RWPE2 (cell line): ENCODE data around the gene TPM4.

Source experiments
- ATAC-seq: fragments of 200-7000 bp; cut with Tn5 transposase; 3 replicates; pipeline ENCODE4 v1.9.1; 2021; ENCODE audit warnings: low read depth
- DNase-seq: peaks from one replicate; pipeline ENCODE4 v3.0.0-alpha.2; 2020; ENCODE audit warnings: low spot score
- H3K27ac ChIP-seq: fragments of 450-650 bp; 2 replicates; pipeline ENCODE4 v1.5.1; 2017; ENCODE audit warnings: mild to moderate bottlenecking; ENCODE audit not compliant: poor library complexity, severe bottlenecking
- H3K27me3 ChIP-seq: fragments of 250-450 bp; sonication (Bioruptor Pico); 2 replicates; pipeline ENCODE4 v1.5.1; 2021; ENCODE audit warnings: mild to moderate bottlenecking, moderate library complexity; ENCODE audit not compliant: insufficient read depth, poor library complexity, severe bottlenecking
- H3K36me3 ChIP-seq: fragments of 250-450 bp; sonication (Bioruptor Pico); 2 replicates; pipeline ENCODE4 v1.5.1; 2020; ENCODE audit warnings: low read depth, mild to moderate bottlenecking, moderate library complexity
- H3K4me1 ChIP-seq: fragments of 250-450 bp; sonication (Bioruptor Pico); 2 replicates; pipeline ENCODE4 v1.5.1; 2021; ENCODE audit warnings: mild to moderate bottlenecking, moderate library complexity; ENCODE audit not compliant: insufficient read depth, poor library complexity, severe bottlenecking
- H3K4me3 ChIP-seq: fragments of 250-450 bp; sonication (Bioruptor Pico); 2 replicates; pipeline ENCODE4 v1.5.1; 2021; ENCODE audit warnings: mild to moderate bottlenecking, moderate library complexity; ENCODE audit not compliant: severe bottlenecking
- H3K9me3 ChIP-seq: fragments of 250-450 bp; sonication (Bioruptor Pico); 2 replicates; pipeline ENCODE4 v1.5.1; 2021; ENCODE audit warnings: mild to moderate bottlenecking, moderate library complexity; ENCODE audit not compliant: severe bottlenecking
- TF ChIP-seq, protein P1 (sequence below): fragments of 450-650 bp; IDR thresholded peaks from one replicate; pipeline ENCODE4 v1.5.1; 2017; ENCODE audit warnings: mild to moderate bottlenecking, moderate library complexity; ENCODE audit not compliant: poor library complexity, severe bottlenecking

TPM4 gene

GRCh38 chr19:16066611-16067104 lies 9.6 kb upstream of the TPM4 start:
- H3K27ac ChIP-seq: peak overlapping the region; percentile 84
- DNase-seq: no peak
- H3K27me3 ChIP-seq: no peaks in the 10 kb centered on the region
- ATAC-seq: peak; percentile 22; the same call in 2 of the 3 replicates
- no peaks in the 10 kb centered on the region for H3K9me3 ChIP-seq
- H3K4me3 ChIP-seq: peak overlapping the region; percentile 79
- peaks cover 14% of the 10 kb centered on the region for H3K36me3 ChIP-seq
- TF ChIP-seq, protein P1, sequence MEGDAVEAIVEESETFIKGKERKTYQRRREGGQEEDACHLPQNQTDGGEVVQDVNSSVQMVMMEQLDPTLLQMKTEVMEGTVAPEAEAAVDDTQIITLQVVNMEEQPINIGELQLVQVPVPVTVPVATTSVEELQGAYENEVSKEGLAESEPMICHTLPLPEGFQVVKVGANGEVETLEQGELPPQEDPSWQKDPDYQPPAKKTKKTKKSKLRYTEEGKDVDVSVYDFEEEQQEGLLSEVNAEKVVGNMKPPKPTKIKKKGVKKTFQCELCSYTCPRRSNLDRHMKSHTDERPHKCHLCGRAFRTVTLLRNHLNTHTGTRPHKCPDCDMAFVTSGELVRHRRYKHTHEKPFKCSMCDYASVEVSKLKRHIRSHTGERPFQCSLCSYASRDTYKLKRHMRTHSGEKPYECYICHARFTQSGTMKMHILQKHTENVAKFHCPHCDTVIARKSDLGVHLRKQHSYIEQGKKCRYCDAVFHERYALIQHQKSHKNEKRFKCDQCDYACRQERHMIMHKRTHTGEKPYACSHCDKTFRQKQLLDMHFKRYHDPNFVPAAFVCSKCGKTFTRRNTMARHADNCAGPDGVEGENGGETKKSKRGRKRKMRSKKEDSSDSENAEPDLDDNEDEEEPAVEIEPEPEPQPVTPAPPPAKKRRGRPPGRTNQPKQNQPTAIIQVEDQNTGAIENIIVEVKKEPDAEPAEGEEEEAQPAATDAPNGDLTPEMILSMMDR: peak; percentile 29
- H3K4me1 ChIP-seq: peaks cover 18% of the 10 kb centered on the region

DNA sequence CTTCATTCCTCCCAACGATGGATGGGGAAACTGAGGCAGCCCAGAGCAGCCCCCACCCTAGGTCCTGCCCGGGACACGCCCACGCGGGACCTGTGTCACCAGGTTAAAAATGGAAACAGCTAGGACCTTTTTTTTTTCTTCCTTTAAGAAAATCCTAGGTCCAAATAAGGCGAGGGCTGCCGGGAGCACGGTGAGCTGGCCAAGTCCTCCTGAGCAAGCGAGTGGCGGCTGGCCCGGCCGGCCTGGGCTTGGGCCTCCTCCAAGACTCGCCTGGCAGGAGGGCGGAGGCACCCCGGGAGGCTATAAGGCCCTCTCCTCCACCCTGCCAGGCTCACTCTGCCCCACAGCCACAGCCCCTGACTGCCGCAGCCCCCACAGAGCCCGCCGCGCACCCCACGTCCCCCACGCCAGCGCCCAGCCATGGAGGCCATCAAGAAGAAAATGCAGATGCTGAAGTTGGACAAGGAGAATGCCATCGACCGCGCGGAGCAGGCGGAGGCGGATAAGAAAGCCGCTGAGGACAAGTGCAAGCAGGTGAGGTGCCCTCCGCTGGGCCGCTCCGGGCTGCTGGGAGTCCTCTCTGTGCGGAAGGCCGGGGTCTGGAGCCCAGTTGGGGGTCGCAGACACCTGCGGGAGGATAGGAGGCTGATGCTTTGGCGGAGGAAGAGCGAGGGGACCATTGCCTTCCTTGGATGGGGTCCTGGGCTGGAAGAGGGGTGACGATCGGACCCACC lies 8.9 kb upstream of the TPM4 start:
- DNase-seq: peak; percentile 93
- H3K36me3 ChIP-seq: peaks cover 19% of the 10 kb centered on the region
- H3K4me1 ChIP-seq: peaks cover 18% of the 10 kb centered on the region
- peak; percentile 59 for ATAC-seq
- peak overlapping the region; percentile 79 for H3K4me3 ChIP-seq
- peak overlapping the region; percentile 84 for H3K27ac ChIP-seq
- no peaks in the 10 kb centered on the region for H3K9me3 ChIP-seq
- H3K27me3 ChIP-seq: no peaks in the 10 kb centered on the region
- TF ChIP-seq, protein P1: no peak

DNA sequence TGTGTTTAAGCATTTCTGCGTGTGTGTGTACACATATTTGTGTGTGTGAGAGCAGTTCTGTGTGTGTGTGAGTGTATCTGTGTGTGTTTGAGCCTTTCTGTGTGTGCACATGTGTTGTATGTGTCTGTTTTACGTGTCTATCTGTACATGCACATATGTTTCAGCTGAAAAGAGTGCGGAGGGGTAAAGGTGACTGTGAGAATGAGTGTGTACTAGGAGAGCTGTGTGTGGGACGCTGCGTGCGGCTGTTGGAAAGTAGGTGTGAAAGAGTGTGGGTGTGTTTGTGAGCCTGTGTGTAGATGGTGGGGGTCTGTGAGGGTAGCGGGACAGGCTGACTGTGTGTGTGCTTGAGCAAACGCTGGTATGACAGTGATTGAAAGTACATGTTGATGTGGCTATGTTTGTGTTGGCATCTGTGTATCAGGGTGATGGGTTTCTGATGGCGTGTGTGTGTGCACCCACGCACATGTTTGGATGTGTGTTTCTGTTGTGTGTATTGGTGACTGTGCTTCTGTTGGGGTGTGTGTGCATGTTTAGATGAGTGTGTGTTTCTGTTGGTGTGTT lies 7.5 kb upstream of the TPM4 start:
- TF ChIP-seq, protein P1: no peak
- no peaks in the 10 kb centered on the region for H3K9me3 ChIP-seq
- peaks cover 25% of the 10 kb centered on the region for H3K36me3 ChIP-seq
- ATAC-seq (no peak), DNase-seq (no peak)
- H3K4me1 ChIP-seq: peaks cover 18% of the 10 kb centered on the region
- peak overlapping the region; percentile 84 for H3K27ac ChIP-seq
- H3K27me3 ChIP-seq: no peaks in the 10 kb centered on the region
- H3K4me3 ChIP-seq: peak overlapping the region; percentile 79

GRCh38 chr19:16069813-16070365 lies 6.4 kb upstream of the TPM4 start:
- Histone ChIP-seq H3K27ac (peak overlapping the region; percentile 84), H3K4me1 (peaks cover 18% of the 10 kb centered on the region), H3K36me3 (peaks cover 31% of the 10 kb centered on the region), H3K4me3 (peak overlapping the region; percentile 79), H3K27me3 (no peaks in the 10 kb centered on the region), H3K9me3 (no peaks in the 10 kb centered on the region)
- DNase-seq: no peak
- TF ChIP-seq, protein P1: no peak
- ATAC-seq: peak; percentile 51
